Endometrium (tissue), 2 donors: ENCODE data around the gene HAGH.

Experiments used
- FAIRE-seq: peaks from 2 replicates; lab custom pipeline; 2012; peaks lifted over from hg19 to GRCh38; lab: Jason Lieb, UNC
- donor health status: control.
- donor health status: control.

The HAGH gene

GRCh38 chr16:1762196-1762878 lies 64.3 kb downstream of the HAGH start:
- FAIRE-seq: no peak

- no peak for FAIRE-seq
Measured at GRCh38 chr16:1761751-1762150, 64.9 kb downstream of the HAGH start.

- FAIRE-seq: no peak
Measured at GRCh38 chr16:1760911-1761310, 65.7 kb downstream of the HAGH start.

GRCh38 chr16:1759511-1759910 lies 67.1 kb downstream of the HAGH start:
- FAIRE-seq: no peak

- FAIRE-seq: no peak
Measured at GRCh38 chr16:1758923-1759322, 67.7 kb downstream of the HAGH start.

GRCh38 chr16:1757714-1758461 lies 68.7 kb downstream of the HAGH start:
- no peak for FAIRE-seq
